WTC11 (cell line): ENCODE data around the gene RNASE7. TPM values are rescaled to one million over a fixed set of nuclear protein-coding genes. Genes with fewer than 3 reads are reported as not detected.

Source experiments
- AR ChIP-seq: fragments of 250-450 bp; sonication (Bioruptor Pico); IDR thresholded peaks from 2 replicates; pipeline ENCODE4 v1.9.0; 2021; ENCODE audit warnings: mild to moderate bottlenecking
- E2F1 ChIP-seq: sonication (generic); formaldehyde crosslinking; IDR thresholded peaks from 2 replicates; pipeline ENCODE4 v1.8.0; 2022; ENCODE audit warnings: mild to moderate bottlenecking, missing genetic modification reagents
- E2F4 ChIP-seq: sonication (generic); formaldehyde crosslinking; IDR thresholded peaks from 2 replicates; pipeline ENCODE4 v1.8.1; 2022; ENCODE audit warnings: low read depth, mild to moderate bottlenecking, moderate library complexity, missing genetic modification reagents, borderline replicate concordance
- ETV6 ChIP-seq: sonication (generic); formaldehyde crosslinking; IDR thresholded peaks from 2 replicates; pipeline ENCODE4 v1.8.1; 2022; ENCODE audit warnings: mild to moderate bottlenecking, missing genetic modification reagents
- FOXJ3 ChIP-seq: sonication (generic); formaldehyde crosslinking; IDR thresholded peaks from 2 replicates; pipeline ENCODE4 v1.9.0; 2021; ENCODE audit warnings: missing genetic modification reagents, mild to moderate bottlenecking, borderline replicate concordance
- GTF2I ChIP-seq: fragments of 250-450 bp; sonication (Bioruptor Pico); conservative IDR thresholded peaks from 2 replicates; pipeline ENCODE4 v1.4.0; 2021; ENCODE audit warnings: mild to moderate bottlenecking
- KAT7 ChIP-seq: sonication (generic); formaldehyde crosslinking; IDR thresholded peaks from 2 replicates; pipeline ENCODE4 v1.8.1; 2023; ENCODE audit warnings: missing genetic modification reagents, mild to moderate bottlenecking, borderline replicate concordance
- MXD4 ChIP-seq: fragments of 250-450 bp; sonication (Bioruptor Pico); IDR thresholded peaks from 2 replicates; pipeline ENCODE4 v1.8.0; 2021; ENCODE audit warnings: mild to moderate bottlenecking, moderate library complexity, borderline replicate concordance
- NR2C2 ChIP-seq: sonication (generic); formaldehyde crosslinking; IDR thresholded peaks from 2 replicates; pipeline ENCODE4 v1.8.0; 2022; ENCODE audit warnings: mild to moderate bottlenecking, missing genetic modification reagents
- PRDM15 ChIP-seq: sonication (generic); formaldehyde crosslinking; IDR thresholded peaks from 2 replicates; pipeline ENCODE4 v1.8.0; 2022; ENCODE audit warnings: missing genetic modification reagents
- ZNF512 ChIP-seq: sonication (generic); formaldehyde crosslinking; IDR thresholded peaks from 2 replicates; pipeline ENCODE4 v1.8.1; 2022; ENCODE audit warnings: missing genetic modification reagents, borderline replicate concordance
- total RNA-seq: library from RNA; stranded (reverse); gene quantifications from 3 replicates; pipeline ENCODE4 v1.2.3, GENCODE V29; 2021
- TF ChIP-seq, protein P1 (sequence below): sonication (generic); formaldehyde crosslinking; IDR thresholded peaks from 2 replicates; pipeline ENCODE4 v1.8.1; 2023; ENCODE audit warnings: mild to moderate bottlenecking, moderate library complexity, missing genetic modification reagents
- TF ChIP-seq, protein P2 (sequence below): fragments of 250-450 bp; sonication (Bioruptor Pico); IDR thresholded peaks from 2 replicates; pipeline ENCODE4 v1.8.0; 2021; ENCODE audit warnings: mild to moderate bottlenecking
- TF ChIP-seq, protein P3 (sequence below): sonication (generic); formaldehyde crosslinking; IDR thresholded peaks from 2 replicates; pipeline ENCODE4 v1.8.0; 2023; ENCODE audit warnings: missing genetic modification reagents, mild to moderate bottlenecking, borderline replicate concordance
- TF ChIP-seq, protein P4 (sequence below): sonication (generic); formaldehyde crosslinking; IDR thresholded peaks from 2 replicates; pipeline ENCODE4 v1.8.1; 2023; ENCODE audit warnings: mild to moderate bottlenecking, missing genetic modification reagents

Gene RNASE7
- total RNA-seq, 1 experiment from 2014 or later: not detected

GRCh38 chr14:21070610-21071224 is 28.6 kb downstream of the RNASE7 start (continued):
- TF ChIP-seq E2F1 (CRISPR knock-in tag): no peak
- no peak for TF ChIP-seq GTF2I
- no peak for TF ChIP-seq AR (CRISPR knock-in tag)
- TF ChIP-seq ZNF512: no peak
- no peak for TF ChIP-seq E2F4 (CRISPR knock-in tag)
- no peak for TF ChIP-seq KAT7 (CRISPR knock-in tag)
- no peak for TF ChIP-seq FOXJ3 (CRISPR knock-in tag)
- TF ChIP-seq NR2C2 (CRISPR knock-in tag): no peak
- TF ChIP-seq MXD4 (CRISPR knock-in tag): no peak
- TF ChIP-seq, protein P1, sequence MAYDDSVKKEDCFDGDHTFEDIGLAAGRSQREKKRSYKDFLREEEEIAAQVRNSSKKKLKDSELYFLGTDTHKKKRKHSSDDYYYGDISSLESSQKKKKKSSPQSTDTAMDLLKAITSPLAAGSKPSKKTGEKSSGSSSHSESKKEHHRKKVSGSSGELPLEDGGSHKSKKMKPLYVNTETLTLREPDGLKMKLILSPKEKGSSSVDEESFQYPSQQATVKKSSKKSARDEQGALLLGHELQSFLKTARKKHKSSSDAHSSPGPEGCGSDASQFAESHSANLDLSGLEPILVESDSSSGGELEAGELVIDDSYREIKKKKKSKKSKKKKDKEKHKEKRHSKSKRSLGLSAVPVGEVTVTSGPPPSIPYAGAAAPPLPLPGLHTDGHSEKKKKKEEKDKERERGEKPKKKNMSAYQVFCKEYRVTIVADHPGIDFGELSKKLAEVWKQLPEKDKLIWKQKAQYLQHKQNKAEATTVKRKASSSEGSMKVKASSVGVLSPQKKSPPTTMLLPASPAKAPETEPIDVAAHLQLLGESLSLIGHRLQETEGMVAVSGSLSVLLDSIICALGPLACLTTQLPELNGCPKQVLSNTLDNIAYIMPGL (CRISPR knock-in tag): peak; percentile 14; the same call in 1 of the 2 replicates
- TF ChIP-seq, protein P2, sequence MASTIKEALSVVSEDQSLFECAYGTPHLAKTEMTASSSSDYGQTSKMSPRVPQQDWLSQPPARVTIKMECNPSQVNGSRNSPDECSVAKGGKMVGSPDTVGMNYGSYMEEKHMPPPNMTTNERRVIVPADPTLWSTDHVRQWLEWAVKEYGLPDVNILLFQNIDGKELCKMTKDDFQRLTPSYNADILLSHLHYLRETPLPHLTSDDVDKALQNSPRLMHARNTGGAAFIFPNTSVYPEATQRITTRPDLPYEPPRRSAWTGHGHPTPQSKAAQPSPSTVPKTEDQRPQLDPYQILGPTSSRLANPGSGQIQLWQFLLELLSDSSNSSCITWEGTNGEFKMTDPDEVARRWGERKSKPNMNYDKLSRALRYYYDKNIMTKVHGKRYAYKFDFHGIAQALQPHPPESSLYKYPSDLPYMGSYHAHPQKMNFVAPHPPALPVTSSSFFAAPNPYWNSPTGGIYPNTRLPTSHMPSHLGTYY: no peak
- TF ChIP-seq, protein P3, sequence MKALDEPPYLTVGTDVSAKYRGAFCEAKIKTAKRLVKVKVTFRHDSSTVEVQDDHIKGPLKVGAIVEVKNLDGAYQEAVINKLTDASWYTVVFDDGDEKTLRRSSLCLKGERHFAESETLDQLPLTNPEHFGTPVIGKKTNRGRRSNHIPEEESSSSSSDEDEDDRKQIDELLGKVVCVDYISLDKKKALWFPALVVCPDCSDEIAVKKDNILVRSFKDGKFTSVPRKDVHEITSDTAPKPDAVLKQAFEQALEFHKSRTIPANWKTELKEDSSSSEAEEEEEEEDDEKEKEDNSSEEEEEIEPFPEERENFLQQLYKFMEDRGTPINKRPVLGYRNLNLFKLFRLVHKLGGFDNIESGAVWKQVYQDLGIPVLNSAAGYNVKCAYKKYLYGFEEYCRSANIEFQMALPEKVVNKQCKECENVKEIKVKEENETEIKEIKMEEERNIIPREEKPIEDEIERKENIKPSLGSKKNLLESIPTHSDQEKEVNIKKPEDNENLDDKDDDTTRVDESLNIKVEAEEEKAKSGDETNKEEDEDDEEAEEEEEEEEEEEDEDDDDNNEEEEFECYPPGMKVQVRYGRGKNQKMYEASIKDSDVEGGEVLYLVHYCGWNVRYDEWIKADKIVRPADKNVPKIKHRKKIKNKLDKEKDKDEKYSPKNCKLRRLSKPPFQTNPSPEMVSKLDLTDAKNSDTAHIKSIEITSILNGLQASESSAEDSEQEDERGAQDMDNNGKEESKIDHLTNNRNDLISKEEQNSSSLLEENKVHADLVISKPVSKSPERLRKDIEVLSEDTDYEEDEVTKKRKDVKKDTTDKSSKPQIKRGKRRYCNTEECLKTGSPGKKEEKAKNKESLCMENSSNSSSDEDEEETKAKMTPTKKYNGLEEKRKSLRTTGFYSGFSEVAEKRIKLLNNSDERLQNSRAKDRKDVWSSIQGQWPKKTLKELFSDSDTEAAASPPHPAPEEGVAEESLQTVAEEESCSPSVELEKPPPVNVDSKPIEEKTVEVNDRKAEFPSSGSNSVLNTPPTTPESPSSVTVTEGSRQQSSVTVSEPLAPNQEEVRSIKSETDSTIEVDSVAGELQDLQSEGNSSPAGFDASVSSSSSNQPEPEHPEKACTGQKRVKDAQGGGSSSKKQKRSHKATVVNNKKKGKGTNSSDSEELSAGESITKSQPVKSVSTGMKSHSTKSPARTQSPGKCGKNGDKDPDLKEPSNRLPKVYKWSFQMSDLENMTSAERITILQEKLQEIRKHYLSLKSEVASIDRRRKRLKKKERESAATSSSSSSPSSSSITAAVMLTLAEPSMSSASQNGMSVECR (CRISPR knock-in tag): peak; percentile 56; the same call in 1 of the 2 replicates
- 0 out of 2 replicates have a peak, but pooled peaks have one; percentile 15 for TF ChIP-seq ETV6 (CRISPR knock-in tag)
- TF ChIP-seq, protein P4, sequence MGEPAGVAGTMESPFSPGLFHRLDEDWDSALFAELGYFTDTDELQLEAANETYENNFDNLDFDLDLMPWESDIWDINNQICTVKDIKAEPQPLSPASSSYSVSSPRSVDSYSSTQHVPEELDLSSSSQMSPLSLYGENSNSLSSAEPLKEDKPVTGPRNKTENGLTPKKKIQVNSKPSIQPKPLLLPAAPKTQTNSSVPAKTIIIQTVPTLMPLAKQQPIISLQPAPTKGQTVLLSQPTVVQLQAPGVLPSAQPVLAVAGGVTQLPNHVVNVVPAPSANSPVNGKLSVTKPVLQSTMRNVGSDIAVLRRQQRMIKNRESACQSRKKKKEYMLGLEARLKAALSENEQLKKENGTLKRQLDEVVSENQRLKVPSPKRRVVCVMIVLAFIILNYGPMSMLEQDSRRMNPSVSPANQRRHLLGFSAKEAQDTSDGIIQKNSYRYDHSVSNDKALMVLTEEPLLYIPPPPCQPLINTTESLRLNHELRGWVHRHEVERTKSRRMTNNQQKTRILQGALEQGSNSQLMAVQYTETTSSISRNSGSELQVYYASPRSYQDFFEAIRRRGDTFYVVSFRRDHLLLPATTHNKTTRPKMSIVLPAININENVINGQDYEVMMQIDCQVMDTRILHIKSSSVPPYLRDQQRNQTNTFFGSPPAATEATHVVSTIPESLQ: no peak
- no peak for TF ChIP-seq PRDM15 (CRISPR knock-in tag)
